HG03457 (cell line): ENCODE data around the gene CPNE9.

Experiments
- ATAC-seq: cut with Tn5 transposase; IDR thresholded peaks from one replicate; pipeline ENCODE4 v1.9.1; 2021; ENCODE audit warnings: moderate number of reproducible peaks; ENCODE audit not compliant: unreplicated experiment

CPNE9 gene

GRCh38 chr3:9686050-9686550 lies 17.5 kb upstream of the CPNE9 start:
- no peak for ATAC-seq

GRCh38 chr3:9686703-9687102 lies 16.9 kb upstream of the CPNE9 start:
- ATAC-seq, result no peak

GRCh38 chr3:9687514-9687913 lies 16.1 kb upstream of the CPNE9 start:
- no peak for ATAC-seq

GRCh38 chr3:9688961-9689360 lies 14.7 kb upstream of the CPNE9 start:
- ATAC-seq, result no peak

GRCh38 chr3:9689757-9690156 lies 13.9 kb upstream of the CPNE9 start:
- ATAC-seq, result no peak

GRCh38 chr3:9690451-9691450 lies 12.9 kb upstream of the CPNE9 start:
- ATAC-seq, result peak; percentile 95

DNA sequence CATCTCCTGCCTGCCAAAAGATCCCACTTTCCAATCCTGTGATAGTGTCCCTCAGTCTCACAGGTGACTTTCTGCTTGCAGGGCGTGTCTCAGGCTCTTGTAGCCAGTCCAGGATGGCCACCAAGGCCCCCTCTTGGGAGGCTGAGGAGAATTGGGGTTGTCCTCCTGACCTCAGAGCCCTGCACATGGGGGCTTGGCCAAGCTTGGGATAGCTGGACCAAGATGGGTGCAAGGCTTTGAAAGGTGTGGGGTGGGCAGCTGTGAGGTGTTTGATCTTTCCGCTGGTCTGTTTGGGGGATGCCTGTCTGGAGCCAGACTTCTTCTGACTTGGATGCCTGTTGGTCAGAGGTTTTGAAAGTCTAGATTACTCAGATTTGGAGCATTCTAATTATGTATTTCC lies 12.0 kb upstream of the CPNE9 start:
- ATAC-seq, result no peak

DNA sequence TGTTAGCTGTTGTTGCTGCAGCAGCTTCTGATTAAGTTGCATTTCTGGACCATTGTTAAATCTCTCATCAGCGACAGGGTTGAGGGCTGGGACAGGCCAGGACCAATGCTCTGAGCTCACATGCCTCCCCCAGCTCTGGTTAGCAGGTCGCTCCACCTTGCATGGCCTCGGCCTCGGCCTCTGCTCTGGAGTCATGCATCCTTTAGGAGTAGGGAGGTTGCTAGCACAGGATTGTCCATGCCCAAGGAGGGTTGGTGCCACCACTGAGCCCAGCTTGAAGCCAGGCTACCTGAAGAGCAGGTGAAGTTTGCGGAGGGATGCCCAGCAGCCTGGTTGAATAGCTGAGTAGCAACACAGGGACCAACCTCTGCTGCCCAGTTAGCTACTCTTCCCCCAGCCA lies 11.2 kb upstream of the CPNE9 start:
- ATAC-seq, result no peak

GRCh38 chr3:9695345-9695744 lies 8.3 kb upstream of the CPNE9 start:
- no peak for ATAC-seq

DNA sequence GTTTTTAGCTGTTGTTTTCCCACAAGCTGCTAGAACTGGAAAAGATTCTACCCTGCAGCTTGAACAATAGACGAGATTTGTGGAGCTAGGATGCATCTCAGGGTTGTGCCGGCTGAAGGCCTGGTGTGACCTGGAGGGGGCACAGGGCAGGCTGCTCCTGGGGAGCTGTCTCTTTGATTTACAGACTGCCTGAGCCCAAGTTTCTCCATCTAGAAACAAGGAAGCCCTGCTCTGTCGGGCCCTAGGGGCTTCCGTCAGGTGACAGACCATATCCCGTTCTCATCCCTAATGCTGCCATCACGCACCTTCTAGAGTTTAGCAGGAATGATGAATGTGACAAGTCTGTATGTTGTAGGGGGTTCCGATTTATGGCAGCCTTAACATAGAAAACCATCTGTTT lies 7.9 kb upstream of the CPNE9 start:
- ATAC-seq, result no peak

DNA sequence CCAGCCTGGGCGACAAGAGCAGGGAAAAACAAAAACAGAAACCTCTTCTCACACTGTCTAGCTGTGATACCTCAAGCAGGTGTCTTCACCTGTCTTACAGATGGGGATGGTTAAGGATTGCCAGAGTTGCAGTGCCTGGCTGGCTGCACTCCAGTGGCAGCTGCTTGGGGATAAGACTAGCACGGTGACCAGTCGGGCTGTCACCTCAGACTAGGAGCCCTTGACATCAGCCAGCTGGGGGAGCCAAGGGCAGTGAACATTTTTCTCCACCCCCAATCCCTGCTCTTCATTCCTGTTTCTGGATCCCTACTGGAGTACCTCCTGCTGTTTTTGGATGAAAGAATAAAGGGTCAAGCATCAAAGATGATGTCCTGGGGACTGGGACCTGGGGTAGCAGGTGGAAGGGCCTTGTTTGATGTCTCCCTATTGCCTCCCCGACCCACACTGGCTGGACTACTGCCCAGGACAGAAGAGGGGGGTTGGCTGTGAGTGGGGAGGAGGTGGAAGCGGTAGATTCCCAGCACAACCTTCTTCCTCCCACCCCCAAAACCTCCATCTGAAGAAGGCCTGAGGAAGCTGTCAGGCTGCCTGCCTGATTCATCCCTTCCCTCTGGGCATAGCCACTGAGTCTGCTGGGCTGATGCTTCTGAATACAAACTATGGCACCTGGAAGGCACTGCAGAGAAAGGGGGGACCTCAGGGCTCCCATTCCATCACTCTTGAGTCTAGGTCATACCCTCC lies 7.0 kb upstream of the CPNE9 start:
- ATAC-seq, result no peak

DNA sequence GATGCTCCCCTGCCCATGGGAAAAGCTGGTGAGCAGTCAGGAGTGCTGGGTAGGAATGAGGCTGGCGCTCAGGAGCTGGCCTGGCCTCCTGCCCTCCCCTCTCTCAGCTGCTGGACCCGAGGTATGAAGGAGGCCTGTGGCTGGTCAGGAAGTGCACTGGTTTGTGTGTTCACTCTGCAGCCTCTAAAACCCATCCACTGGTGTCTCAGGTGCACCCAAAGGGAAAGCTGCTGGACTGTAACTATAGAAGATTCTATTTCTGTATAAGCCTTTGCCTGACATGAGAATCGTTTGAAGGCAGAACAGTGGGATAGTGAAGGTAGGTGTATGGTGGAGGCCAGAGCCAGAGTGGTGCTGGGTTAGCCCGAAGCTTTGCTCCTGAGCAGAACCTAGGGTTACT lies 5.7 kb upstream of the CPNE9 start:
- no peak for ATAC-seq

GRCh38 chr3:9698293-9698692 lies 5.3 kb upstream of the CPNE9 start:
- no peak for ATAC-seq

DNA sequence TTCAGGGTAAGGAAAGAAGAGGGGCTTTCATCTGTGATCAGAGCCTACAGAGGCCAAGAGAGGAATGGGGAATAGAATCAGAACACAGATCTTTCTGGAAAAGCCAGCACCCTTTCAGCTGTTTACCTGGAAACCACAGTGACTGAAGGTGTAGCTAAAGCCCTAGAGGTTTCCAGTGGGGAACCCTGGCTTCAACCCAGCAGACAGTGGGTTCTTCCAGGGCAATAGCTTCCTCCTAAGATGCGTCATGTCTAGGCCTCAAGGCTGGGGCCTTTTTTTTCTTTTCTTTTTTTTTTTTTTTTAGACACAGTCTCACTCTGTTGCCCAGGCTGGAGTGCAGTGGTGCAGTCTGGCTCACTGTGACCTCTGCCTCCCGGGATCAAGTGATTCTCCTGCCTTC lies 3.1 kb upstream of the CPNE9 start:
- ATAC-seq, result no peak

DNA sequence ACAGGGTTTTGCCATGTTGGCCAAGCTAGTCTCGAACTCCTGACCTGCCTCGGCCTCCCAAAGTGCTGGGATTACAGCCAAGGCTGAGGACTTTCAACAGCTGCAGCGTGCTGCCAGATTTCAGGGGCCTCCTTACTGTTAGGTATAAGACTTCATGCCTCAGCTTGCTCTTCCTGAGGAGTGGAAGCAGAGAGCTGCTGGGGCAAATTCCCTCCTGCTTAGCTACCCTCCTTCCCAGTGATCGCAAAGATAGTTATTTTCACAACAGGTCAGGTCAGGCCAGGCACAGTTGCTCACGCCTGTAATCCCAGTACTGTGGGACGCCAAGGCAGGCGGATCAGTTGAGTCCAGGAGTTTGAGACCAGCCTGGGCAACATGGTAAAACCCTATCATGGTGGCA lies 2.6 kb upstream of the CPNE9 start:
- ATAC-seq, result no peak

DNA sequence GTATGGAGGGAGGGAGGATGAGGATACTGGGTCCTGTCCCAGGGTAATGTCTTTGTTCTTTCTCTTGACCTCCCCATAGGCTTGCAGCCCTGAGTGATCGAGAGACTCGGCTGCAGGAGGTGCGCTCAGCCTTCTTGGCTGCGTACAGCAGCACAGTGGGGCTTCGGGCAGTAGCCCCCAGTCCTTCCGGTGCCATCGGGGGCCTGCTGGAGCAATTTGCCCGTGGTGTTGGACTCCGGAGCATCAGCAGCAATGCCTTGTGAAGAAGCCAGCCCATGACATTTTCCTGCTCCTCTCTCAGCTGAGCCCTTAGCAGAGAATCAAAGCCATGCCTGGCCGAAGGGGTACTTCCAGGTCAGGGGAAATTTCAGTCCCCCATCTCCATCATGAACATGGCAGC lies 1.9 kb upstream of the CPNE9 start:
- ATAC-seq, result no peak

- no peak for ATAC-seq
Measured at GRCh38 chr3:9703240-9703639, 393 bp upstream of the CPNE9 start.

GRCh38 chr3:9704347-9705322 lies 1.0 kb downstream of the CPNE9 start:
- no peak for ATAC-seq

DNA sequence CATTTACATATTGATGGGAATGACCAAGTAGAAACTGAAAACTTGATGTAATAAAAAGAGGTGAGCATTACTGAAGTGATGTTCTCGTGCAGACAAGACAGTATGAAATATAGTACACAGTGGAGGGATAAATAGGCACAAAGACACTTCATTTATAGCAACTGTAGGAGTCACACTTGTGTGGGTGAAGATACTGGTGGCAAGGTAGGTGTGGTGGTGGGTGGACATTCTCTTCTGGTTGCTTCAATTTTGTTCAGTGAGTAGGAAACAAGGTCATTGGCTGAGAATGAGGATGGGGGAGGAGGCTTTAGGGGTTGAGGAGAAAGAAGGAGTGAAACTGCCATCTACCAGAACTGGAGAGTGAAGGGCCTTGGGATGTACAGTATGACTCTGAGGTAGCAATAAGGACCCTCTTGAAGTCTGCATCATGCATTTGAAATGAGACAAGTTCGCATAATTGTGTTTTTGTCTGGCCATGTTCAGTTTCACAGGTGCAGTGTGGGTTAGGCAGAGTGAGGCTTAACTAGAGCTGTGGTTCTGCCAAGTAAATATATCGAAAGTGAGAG lies 6.6 kb downstream of the CPNE9 start:
- ATAC-seq, result no peak

DNA sequence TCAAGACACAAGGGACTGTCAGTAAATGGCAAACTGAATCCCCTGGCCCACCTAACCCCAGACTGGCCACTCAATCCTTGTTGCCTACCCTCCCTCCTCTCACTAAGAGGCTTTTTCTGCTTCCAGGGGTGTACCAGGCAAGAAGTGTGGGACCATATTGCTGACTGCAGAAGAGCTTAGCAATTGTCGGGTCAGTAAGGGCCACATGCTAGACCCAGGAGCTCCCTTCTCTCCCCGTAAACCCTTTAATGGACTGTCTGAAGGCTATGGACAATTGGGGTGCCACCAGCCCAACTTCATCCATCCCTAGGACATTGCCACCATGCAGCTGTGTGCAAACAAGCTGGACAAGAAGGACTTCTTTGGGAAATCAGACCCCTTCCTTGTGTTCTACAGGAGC lies 8.8 kb downstream of the CPNE9 start:
- no peak for ATAC-seq
